Immature natural killer cell (primary cell): ENCODE data around the gene PRDM16. TPM values are rescaled to one million over a fixed set of nuclear protein-coding genes. Genes with fewer than 3 reads are reported as not detected.

Experiments
- DNase-seq, 3 donors: peaks; one replicate each; pipeline ENCODE4 v3.0.0; 2022; ENCODE audit warnings: mixed read lengths in 1 of 3
- H3K27ac Mint-ChIP-seq, 6 donors: one replicate each; pipeline ENCODE4 v1.8.0; 2020; ENCODE audit warnings: mixed read lengths in 6 of 6, mild to moderate bottlenecking in 5 of 6, inconsistent platforms in 4 of 6, moderate library complexity in 3 of 6
- H3K27me3 Mint-ChIP-seq, 3 donors: one replicate each; pipeline ENCODE4 v1.8.0; 2020 to 2021; ENCODE audit warnings: low read depth in 3 of 3, mild to moderate bottlenecking in 3 of 3, mixed read lengths in 3 of 3, moderate library complexity in 3 of 3, inconsistent platforms in 1 of 3
- H3K36me3 Mint-ChIP-seq, 3 donors: one replicate each; pipeline ENCODE4 v1.8.0; 2020; ENCODE audit warnings: mixed read lengths in 3 of 3, inconsistent platforms in 2 of 3, mild to moderate bottlenecking in 2 of 3
- H3K4me1 Mint-ChIP-seq, 2 donors: one replicate each; pipeline ENCODE4 v1.8.0; 2020; ENCODE audit warnings: inconsistent platforms in 2 of 2, mild to moderate bottlenecking in 2 of 2, mixed read lengths in 2 of 2, moderate library complexity in 1 of 2
- H3K4me3 Mint-ChIP-seq, 5 donors: one replicate each; pipeline ENCODE4 v1.8.0; 2020; ENCODE audit warnings: mild to moderate bottlenecking in 5 of 5, mixed read lengths in 5 of 5, inconsistent platforms in 3 of 5, moderate library complexity in 3 of 5
- H3K9me3 Mint-ChIP-seq, 6 donors: one replicate each; pipeline ENCODE4 v1.8.0; 2020; ENCODE audit warnings: mild to moderate bottlenecking in 6 of 6, mixed read lengths in 6 of 6, inconsistent platforms in 4 of 6, moderate library complexity in 3 of 6
- polyA plus RNA-seq, 3 donors: library from polyadenylated mRNA; unstranded; fragments of 300-500 nt; fragmentation: Illumina TruSeq; gene quantifications; one replicate each; pipeline ENCODE4 v1.2.3, GENCODE V29; 2021

Gene PRDM16
- polyA plus RNA-seq, 3 donors from 2014 or later, result 0.17 to 0.29 (median 0.22) TPM

GRCh38 chr1:3363756-3364155, 294.8 kb downstream of the PRDM16 start:
- no peak overlapping the region for H3K27ac Mint-ChIP-seq
- no peak overlapping the region for H3K4me3 Mint-ChIP-seq
- no peak for DNase-seq
- H3K4me1 Mint-ChIP-seq, result peaks cover 12% of the 10 kb centered on the region in 2 donors
- H3K9me3 Mint-ChIP-seq, result no peaks in the 10 kb centered on the region
- H3K36me3 Mint-ChIP-seq, result no peaks in the 10 kb centered on the region
- H3K27me3 Mint-ChIP-seq, result peaks cover 7 to 22% (median 13%) of the 10 kb centered on the region in 3 donors

- no peaks in the 10 kb centered on the region for H3K9me3 Mint-ChIP-seq
- H3K4me1 Mint-ChIP-seq, result peaks cover 9 to 14% of the 10 kb centered on the region in 2 donors
- no peaks in the 10 kb centered on the region for H3K36me3 Mint-ChIP-seq
These were observed 295.5 kb downstream of the PRDM16 start for GRCh38 chr1:3364551-3364950.

GRCh38 chr1:3364983-3365382, 296.0 kb downstream of the PRDM16 start:
- H3K4me3 Mint-ChIP-seq, result no peak overlapping the region
- H3K9me3 Mint-ChIP-seq, result no peaks in the 10 kb centered on the region
- H3K36me3 Mint-ChIP-seq, result no peaks in the 10 kb centered on the region
- H3K4me1 Mint-ChIP-seq, result peaks cover 11 to 19% of the 10 kb centered on the region in 2 donors
- peaks cover 7 to 23% (median 10%) of the 10 kb centered on the region in 3 donors for H3K27me3 Mint-ChIP-seq
- H3K27ac Mint-ChIP-seq, result no peak overlapping the region
- DNase-seq, result no peak

More at GRCh38 chr1:3364551-3364950, 295.5 kb downstream of the PRDM16 start:
- no peak for DNase-seq
- H3K4me3 Mint-ChIP-seq, result no peak overlapping the region
- no peak overlapping the region for H3K27ac Mint-ChIP-seq
- peaks cover 7 to 22% (median 13%) of the 10 kb centered on the region in 3 donors for H3K27me3 Mint-ChIP-seq

- Mint-ChIP-seq H3K4me3 (no peak overlapping the region), H3K36me3 (no peaks in the 10 kb centered on the region), H3K27ac (no peak overlapping the region), H3K4me1 (peaks cover 14 to 20% of the 10 kb centered on the region in 2 donors), H3K9me3 (no peaks in the 10 kb centered on the region), H3K27me3 (peaks cover 6 to 26% (median 12%) of the 10 kb centered on the region in 3 donors)
- DNase-seq, result no peak
These were observed 296.6 kb downstream of the PRDM16 start for GRCh38 chr1:3365523-3366125.

GRCh38 chr1:3366126-3367051, 297.4 kb downstream of the PRDM16 start:
- peaks cover 6 to 23% (median 16%) of the 10 kb centered on the region in 3 donors for H3K27me3 Mint-ChIP-seq
- no peak overlapping the region for H3K4me3 Mint-ChIP-seq
- no peaks in the 10 kb centered on the region for H3K9me3 Mint-ChIP-seq
- DNase-seq, result no peak
- H3K27ac Mint-ChIP-seq, result no peak overlapping the region
- H3K36me3 Mint-ChIP-seq, result peaks cover 0 to 4% (median 0%) of the 10 kb centered on the region in 3 donors
- H3K4me1 Mint-ChIP-seq, result peaks cover 18 to 21% of the 10 kb centered on the region in 2 donors

- no peaks in the 10 kb centered on the region for H3K9me3 Mint-ChIP-seq
- H3K27ac Mint-ChIP-seq, result no peak overlapping the region
- H3K4me1 Mint-ChIP-seq, result peaks cover 21% of the 10 kb centered on the region in 2 donors
- H3K27me3 Mint-ChIP-seq, result peaks cover 9 to 22% (median 19%) of the 10 kb centered on the region in 3 donors
- H3K36me3 Mint-ChIP-seq, result peaks cover 0 to 4% (median 0%) of the 10 kb centered on the region in 3 donors
- no peak overlapping the region for H3K4me3 Mint-ChIP-seq
- no peak for DNase-seq
These were observed 298.4 kb downstream of the PRDM16 start for GRCh38 chr1:3367376-3367775.

GRCh38 chr1:3368059-3368458, 299.1 kb downstream of the PRDM16 start:
- peaks cover 28% of the 10 kb centered on the region in 2 donors for H3K4me1 Mint-ChIP-seq
- peaks cover 0 to 4% (median 0%) of the 10 kb centered on the region in 3 donors for H3K36me3 Mint-ChIP-seq
- DNase-seq, result no peak

GRCh38 chr1:3368711-3369445, 299.9 kb downstream of the PRDM16 start:
- no peak for DNase-seq
- Mint-ChIP-seq H3K36me3 (peaks cover 0 to 4% (median 0%) of the 10 kb centered on the region in 3 donors), H3K27me3 (peaks cover 12 to 25% (median 21%) of the 10 kb centered on the region in 3 donors), H3K9me3 (no peaks in the 10 kb centered on the region), H3K27ac (no peak overlapping the region), H3K4me1 (peaks cover 34% of the 10 kb centered on the region in 2 donors), H3K4me3 (no peak overlapping the region)

More at GRCh38 chr1:3368059-3368458, 299.1 kb downstream of the PRDM16 start:
- no peak overlapping the region for H3K4me3 Mint-ChIP-seq
- H3K9me3 Mint-ChIP-seq, result no peaks in the 10 kb centered on the region
- peaks cover 11 to 25% (median 21%) of the 10 kb centered on the region in 3 donors for H3K27me3 Mint-ChIP-seq
- no peak overlapping the region for H3K27ac Mint-ChIP-seq

GRCh38 chr1:3369446-3370076, 300.6 kb downstream of the PRDM16 start:
- peaks cover 12 to 25% (median 23%) of the 10 kb centered on the region in 3 donors for H3K27me3 Mint-ChIP-seq
- no peaks in the 10 kb centered on the region for H3K9me3 Mint-ChIP-seq
- H3K27ac Mint-ChIP-seq, result no peak overlapping the region
- H3K4me1 Mint-ChIP-seq, result peaks cover 40% of the 10 kb centered on the region in 2 donors
- H3K4me3 Mint-ChIP-seq, result no peak overlapping the region
- DNase-seq, result no peak
- peaks cover 0 to 4% (median 0%) of the 10 kb centered on the region in 3 donors for H3K36me3 Mint-ChIP-seq

GRCh38 chr1:3370856-3371703, 302.1 kb downstream of the PRDM16 start:
- H3K27ac Mint-ChIP-seq, result peak overlapping the region in 2 of 6 donors; percentile 53 to 59
- peaks cover 0 to 4% (median 0%) of the 10 kb centered on the region in 3 donors for H3K36me3 Mint-ChIP-seq
- DNase-seq, result no peak
- H3K9me3 Mint-ChIP-seq, result no peaks in the 10 kb centered on the region
- peak overlapping the region in 1 of 5 donors; percentile 29 for H3K4me3 Mint-ChIP-seq
- H3K4me1 Mint-ChIP-seq, result peaks cover 42 to 49% of the 10 kb centered on the region in 2 donors
- H3K27me3 Mint-ChIP-seq, result peaks cover 17 to 27% (median 20%) of the 10 kb centered on the region in 3 donors

GRCh38 chr1:3372317-3372716, 303.3 kb downstream of the PRDM16 start:
- peak; percentile 79 to 83 (median 83) for DNase-seq
- no peaks in the 10 kb centered on the region for H3K9me3 Mint-ChIP-seq
- H3K4me3 Mint-ChIP-seq, result peak overlapping the region; percentile 47 to 75 (median 59)

GRCh38 chr1:3373175-3373574, 304.2 kb downstream of the PRDM16 start:
- H3K4me3 Mint-ChIP-seq, result peak overlapping the region in 3 of 5 donors; percentile 59 to 75 (median 75)
- H3K4me1 Mint-ChIP-seq, result peaks cover 42 to 50% of the 10 kb centered on the region in 2 donors
- no peak overlapping the region for H3K27ac Mint-ChIP-seq
- peaks cover 0 to 4% (median 0%) of the 10 kb centered on the region in 3 donors for H3K36me3 Mint-ChIP-seq
- H3K27me3 Mint-ChIP-seq, result peaks cover 16 to 29% (median 21%) of the 10 kb centered on the region in 3 donors
- no peak for DNase-seq
- no peaks in the 10 kb centered on the region for H3K9me3 Mint-ChIP-seq

More at GRCh38 chr1:3372317-3372716, 303.3 kb downstream of the PRDM16 start:
- H3K27me3 Mint-ChIP-seq, result peaks cover 16 to 31% (median 20%) of the 10 kb centered on the region in 3 donors
- H3K36me3 Mint-ChIP-seq, result peaks cover 0 to 4% (median 0%) of the 10 kb centered on the region in 3 donors
- peaks cover 42 to 50% of the 10 kb centered on the region in 2 donors for H3K4me1 Mint-ChIP-seq
- peak overlapping the region; percentile 9 to 85 (median 56) for H3K27ac Mint-ChIP-seq
